B cell (primary cell): ENCODE data around the gene EFCAB13. TPM values are rescaled to one million over a fixed set of nuclear protein-coding genes. Genes with fewer than 3 reads are reported as not detected.

Experiments
- ATAC-seq: fragments of 200-7000 bp; cut with Tn5 transposase; one replicate; pipeline ENCODE4 v1.10.0; 2021; ENCODE audit warnings: low read depth, mild to moderate bottlenecking, moderate number of reproducible peaks, moderate library complexity
- CTCF ChIA-PET: fragments of 350-600 bp; sonication (Branson Sonifier 250); formaldehyde crosslinking; loops from one replicate; lab custom pipeline; 2021; ENCODE audit warnings: antibody characterized with exemption, inconsistent platforms; lab: Charles Lee
- POLR2A ChIA-PET: fragments of 350-600 bp; sonication (Branson Sonifier 250); formaldehyde crosslinking; loops from one replicate; lab custom pipeline; 2021; ENCODE audit warnings: antibody characterized with exemption; lab: Charles Lee
- DNase-seq: peaks from one replicate; pipeline ENCODE4 v3.0.0; 2013
- H2AFZ ChIP-seq: 2 replicates; pipeline ENCODE4 v1.6.1; 2012; ENCODE audit warnings: mild to moderate bottlenecking, low read depth, low read length; ENCODE audit not compliant: insufficient read depth, poor library complexity, severe bottlenecking
- H3K27ac ChIP-seq, 2 donors: 1 replicate in 1 of 2; 2 replicates in 1 of 2; pipeline ENCODE4 v1.5.1; 2012 to 2013; ENCODE audit warnings: low read length in 2 of 2, mild to moderate bottlenecking in 2 of 2, moderate library complexity in 1 of 2
- H3K27me3 ChIP-seq, 4 experiments: fragments of 200-600 bp in 1 of 4; sonication (generic) in 1 of 4; replicated peaks in 1 of 4; 1 replicate in 2 of 4; 2 replicates in 2 of 4; pipeline versions ENCODE4 v1.6.1 to v1.7.0; 2013 to 2016; ENCODE audit warnings: low read length in 3 of 4, mild to moderate bottlenecking in 2 of 4, mixed read lengths in 1 of 4, moderate library complexity in 1 of 4; ENCODE audit not compliant: insufficient read depth in 4 of 4, control insufficient read depth in 3 of 4; ENCODE audit errors: control extremely low read depth in 1 of 4
- H3K36me3 ChIP-seq, 2 experiments: replicated peaks in 1 of 2; 1 replicate in 1 of 2; 2 replicates in 1 of 2; pipeline versions ENCODE4 v1.6.1 to v1.7.1; 2013; ENCODE audit warnings: low read length in 1 of 2; ENCODE audit not compliant: insufficient read depth in 2 of 2, control insufficient read depth in 1 of 2; ENCODE audit errors: control extremely low read depth in 1 of 2, extremely low read depth in 1 of 2
- H3K4me1 ChIP-seq, 2 donors: fragments of 200-600 bp in 1 of 2; sonication (generic) in 1 of 2; 1 replicate in 1 of 2; 2 replicates in 1 of 2; pipeline versions ENCODE4 v1.5.1 to v1.6.1; 2013 to 2017; ENCODE audit warnings: low read length in 2 of 2; ENCODE audit not compliant: control insufficient read depth in 2 of 2, insufficient read depth in 2 of 2
- H3K4me2 ChIP-seq: replicated peaks from 2 replicates; pipeline ENCODE3; 2012; ENCODE audit warnings: mild to moderate bottlenecking, low read depth, low read length; ENCODE audit not compliant: poor library complexity, severe bottlenecking
- H3K4me3 ChIP-seq, 5 experiments: fragments of 200-600 bp in 1 of 5; sonication (generic) in 1 of 5; 1 replicate in 3 of 5; 2 replicates in 2 of 5; pipeline versions ENCODE4 v1.5.1 to v1.7.0; 2011 to 2016; ENCODE audit warnings: low read length in 4 of 5, mild to moderate bottlenecking in 4 of 5, low read depth in 2 of 5, control low read depth in 1 of 5, moderate library complexity in 1 of 5; ENCODE audit not compliant: insufficient read depth in 1 of 5; ENCODE audit errors: control extremely low read depth in 1 of 5, extremely low read depth in 1 of 5
- H3K79me2 ChIP-seq: fragments of 200-600 bp; sonication (generic); one replicate; pipeline ENCODE4 v1.6.0; 2016; ENCODE audit warnings: low read length; ENCODE audit not compliant: control insufficient read depth, insufficient read depth
- H3K9ac ChIP-seq: fragments of 200-600 bp; sonication (generic); 2 replicates; pipeline ENCODE4 v1.6.1; 2017; ENCODE audit warnings: mild to moderate bottlenecking, low read length, moderate library complexity
- H3K9me3 ChIP-seq, 3 donors: one replicate each; pipeline versions ENCODE4 v1.6.1 to v1.7.1; 2013; ENCODE audit warnings: low read length in 2 of 3; ENCODE audit not compliant: control insufficient read depth in 2 of 3, insufficient read depth in 1 of 3; ENCODE audit errors: control extremely low read depth in 1 of 3
- H4K20me1 ChIP-seq: 2 replicates; pipeline ENCODE4 v1.6.0; 2012; ENCODE audit warnings: mild to moderate bottlenecking, low read length; ENCODE audit not compliant: insufficient read depth, control insufficient read depth, poor library complexity, severe bottlenecking
- H3K27ac Mint-ChIP-seq: one replicate; pipeline ENCODE4 v1.8.0; 2021; ENCODE audit warnings: mixed read lengths
- H3K27me3 Mint-ChIP-seq: one replicate; pipeline ENCODE4 v1.8.0; 2021; ENCODE audit warnings: mixed read lengths
- H3K4me1 Mint-ChIP-seq: one replicate; pipeline ENCODE4 v1.8.0; 2021; ENCODE audit warnings: mixed read lengths
- H3K4me3 Mint-ChIP-seq: one replicate; pipeline ENCODE4 v1.8.0; 2021; ENCODE audit warnings: mixed read lengths
- H3K9me3 Mint-ChIP-seq: one replicate; pipeline ENCODE4 v1.8.0; 2022; ENCODE audit warnings: mixed read lengths; ENCODE audit not compliant: insufficient read depth
- EZH2 ChIP-seq: IDR thresholded peaks from 2 replicates; pipeline ENCODE4 v1.6.1; 2012; ENCODE audit warnings: borderline replicate concordance, low read depth, mild to moderate bottlenecking, moderate library complexity, low read length; ENCODE audit not compliant: insufficient read depth, poor library complexity, severe bottlenecking
- WGBS: methylation state at CpG from one replicate; pipeline ENCODE4 v1.1.5; 2013; ENCODE audit warnings: missing lambda C conversion rate; ENCODE audit not compliant: insufficient coverage; 5-methylcytosine and 5-hydroxymethylcytosine counted together
- intact Hi-C: fragments of 100-400 bp; cut with micrococcal nuclease; formaldehyde crosslinking; loops from one replicate; pipeline ENCODE4 v1.10.0; 2022
- polyA plus RNA-seq: library from polyadenylated mRNA; depleted of rRNA; stranded (reverse); fragments of >200 nt; gene quantifications from 2 replicates; pipeline ENCODE4 v1.2.3, GENCODE V29; 2012
- total RNA-seq, 2 donors: library from RNA; stranded (reverse); fragments of 120-200 nt in 1 of 2; gene quantifications; 1 replicate in 1 of 2; 2 replicates in 1 of 2; pipeline versions ENCODE4 v1.2.3 to v1.2.4, GENCODE V29; 2013 to 2022
- TF ChIP-seq, protein P1 (sequence below): fragments of 200-600 bp; IDR thresholded peaks from one replicate; pipeline ENCODE4 v1.8.0; 2022; ENCODE audit warnings: antibody characterized with exemption, mild to moderate bottlenecking

Gene EFCAB13
- total and polyA plus RNA-seq, 2 donors (not counting 1 experiment from before 2014, with no cell fraction given): 5.4 to 86.5 TPM

DNA sequence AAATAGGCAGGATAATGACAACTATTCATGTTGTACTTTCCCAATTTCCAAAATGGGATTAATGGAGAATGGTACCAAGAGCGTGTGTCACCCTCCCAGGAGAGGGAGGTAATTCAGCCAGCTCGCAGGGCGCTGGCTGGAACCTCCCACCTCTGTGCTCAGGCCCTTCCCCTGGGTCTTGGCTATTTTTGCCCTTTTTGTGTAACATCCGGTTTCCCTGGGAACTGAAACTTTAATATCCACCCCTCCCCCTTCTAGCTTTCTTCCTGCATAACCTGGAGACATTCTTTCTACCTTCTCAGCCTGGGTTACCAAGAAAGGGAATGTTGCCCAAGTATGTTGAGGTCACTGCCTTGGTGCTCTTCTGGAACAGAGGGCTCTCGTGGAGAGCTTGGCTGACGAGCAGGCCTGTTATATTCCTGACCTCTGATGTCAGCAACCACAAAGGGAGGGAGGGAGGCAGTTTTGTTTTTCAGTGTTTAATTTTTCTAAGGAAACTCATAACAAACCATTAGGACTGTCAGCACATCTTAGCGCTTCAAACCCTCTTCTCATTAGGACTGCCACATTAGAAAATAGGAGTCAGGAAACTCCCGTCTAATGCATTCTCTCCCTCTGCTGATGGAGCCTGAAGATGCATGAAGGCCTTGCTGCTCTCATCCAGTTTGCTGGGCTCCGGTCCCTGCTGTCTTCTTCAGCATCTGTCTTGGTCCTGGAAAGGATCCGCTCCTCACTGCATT, 44.5 kb upstream of the EFCAB13 start:
- intact Hi-C loops: loop anchor here (2.0 to 5.0 kb wide), 2 partner anchors 26 to 38 kb away; partner anchors contain the start of gene ITGB3
- DNase-seq: peak; percentile 85

More for the DNA sequence above, 44.5 kb upstream of the EFCAB13 start:
- Mint-ChIP-seq H3K27me3 (no peaks in the 10 kb centered on the region), H3K4me1 (peaks cover 69% of the 10 kb centered on the region), H3K9me3 (no peaks in the 10 kb centered on the region), H3K27ac (peak overlapping the region; percentile 84), H3K4me3 (peak overlapping the region; percentile 77)
- Histone ChIP-seq H3K27me3 (no peaks in the 10 kb centered on the region), H3K79me2 (no peaks in the 10 kb centered on the region), H3K4me3 (peak overlapping the region in 3 of 5 experiments; percentile 4 to 30 (median 20)), H3K4me2 (peak overlapping the region; percentile 65), H3K36me3 (no peaks in the 10 kb centered on the region), H2AFZ (peak overlapping the region; percentile 29), H3K9me3 (no peaks in the 10 kb centered on the region), H3K27ac (peak overlapping the region; percentile 66 to 77), H3K4me1 (peaks cover 45 to 67% of the 10 kb centered on the region in 2 donors), H4K20me1 (no peaks in the 10 kb centered on the region), H3K9ac (peak overlapping the region; percentile 10)
- no peak for TF ChIP-seq EZH2
- TF ChIP-seq, protein P1, sequence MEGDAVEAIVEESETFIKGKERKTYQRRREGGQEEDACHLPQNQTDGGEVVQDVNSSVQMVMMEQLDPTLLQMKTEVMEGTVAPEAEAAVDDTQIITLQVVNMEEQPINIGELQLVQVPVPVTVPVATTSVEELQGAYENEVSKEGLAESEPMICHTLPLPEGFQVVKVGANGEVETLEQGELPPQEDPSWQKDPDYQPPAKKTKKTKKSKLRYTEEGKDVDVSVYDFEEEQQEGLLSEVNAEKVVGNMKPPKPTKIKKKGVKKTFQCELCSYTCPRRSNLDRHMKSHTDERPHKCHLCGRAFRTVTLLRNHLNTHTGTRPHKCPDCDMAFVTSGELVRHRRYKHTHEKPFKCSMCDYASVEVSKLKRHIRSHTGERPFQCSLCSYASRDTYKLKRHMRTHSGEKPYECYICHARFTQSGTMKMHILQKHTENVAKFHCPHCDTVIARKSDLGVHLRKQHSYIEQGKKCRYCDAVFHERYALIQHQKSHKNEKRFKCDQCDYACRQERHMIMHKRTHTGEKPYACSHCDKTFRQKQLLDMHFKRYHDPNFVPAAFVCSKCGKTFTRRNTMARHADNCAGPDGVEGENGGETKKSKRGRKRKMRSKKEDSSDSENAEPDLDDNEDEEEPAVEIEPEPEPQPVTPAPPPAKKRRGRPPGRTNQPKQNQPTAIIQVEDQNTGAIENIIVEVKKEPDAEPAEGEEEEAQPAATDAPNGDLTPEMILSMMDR: no peak
- POLR2A ChIA-PET: interaction anchor here (0.8 kb wide), 1 partner anchor 78 kb away, joined by 3 read pairs; no protein-coding TSS in a partner anchor
- peak; percentile 94 for ATAC-seq
- WGBS: 34% methylated on average over 3 of the region's 10 CpGs
- CTCF ChIA-PET: interaction anchor here (0.7 to 1.6 kb wide), 3 partner anchors 19 to 45 kb away, joined by 3 to 4 read pairs (median 3); partner anchors contain the start of gene EFCAB13
